H1 (cell line): ENCODE measurements around the gene MYLK. TPM values are rescaled to one million over a fixed set of nuclear protein-coding genes. Genes with fewer than 3 reads are reported as not detected.

Experiments used
- CHD7 ChIP-seq: fragments of 300-600 bp; sonication (generic); IDR thresholded peaks from 2 replicates; pipeline ENCODE4 v1.7.1; 2012; ENCODE audit warnings: low read length, moderate library complexity, mild to moderate bottlenecking, inconsistent platforms; ENCODE audit not compliant: insufficient replicate concordance
- EGR1 ChIP-seq: IDR thresholded peaks from 2 replicates; pipeline ENCODE4 v1.6.1; 2011; ENCODE audit warnings: low read depth, low read length, borderline replicate concordance
- EP300 ChIP-seq, 2 experiments: IDR thresholded peaks; 1 replicate in 1 of 2; 2 replicates in 1 of 2; pipeline ENCODE4 v1.6.1; 2011 to 2012; ENCODE audit warnings: low read depth in 2 of 2, low read length in 2 of 2, mild to moderate bottlenecking in 2 of 2, borderline replicate concordance in 1 of 2, inconsistent platforms in 1 of 2, moderate library complexity in 1 of 2
- GTF2F1 ChIP-seq: IDR thresholded peaks from 2 replicates; pipeline ENCODE4 v1.6.1; 2012; ENCODE audit warnings: low read depth, low read length, improper control_type of control experiment, borderline replicate concordance
- HDAC6 ChIP-seq: IDR thresholded peaks from one replicate; pipeline ENCODE4 v1.7.1; 2012; ENCODE audit warnings: low read depth, mild to moderate bottlenecking, inconsistent platforms, low read length, moderate library complexity
- RFX5 ChIP-seq: IDR thresholded peaks from 2 replicates; pipeline ENCODE4 v1.6.1; 2011; ENCODE audit warnings: low read depth, low read length, improper control_type of control experiment, borderline replicate concordance
- RXRA ChIP-seq: IDR thresholded peaks from 2 replicates; pipeline ENCODE4 v1.6.1; 2011; ENCODE audit warnings: low read depth, mild to moderate bottlenecking, low read length, moderate library complexity; ENCODE audit not compliant: insufficient read depth
- SIRT6 ChIP-seq: IDR thresholded peaks from one replicate; pipeline ENCODE4 v1.7.1; 2012; ENCODE audit warnings: low read length, inconsistent platforms
- TAF7 ChIP-seq: optimal IDR thresholded peaks from 2 replicates; pipeline ENCODE3; 2011; ENCODE audit warnings: low read depth, mild to moderate bottlenecking, inconsistent platforms, low read length, moderate library complexity, borderline replicate concordance
- TBP ChIP-seq: IDR thresholded peaks from 2 replicates; pipeline ENCODE4 v1.6.1; 2011; ENCODE audit warnings: low read depth, low read length, improper control_type of control experiment
- ZNF274 ChIP-seq: IDR thresholded peaks from 2 replicates; pipeline ENCODE4 v1.7.0; 2012; ENCODE audit warnings: low read length, borderline replicate concordance; ENCODE audit errors: extremely low read depth
- polyA plus RNA-seq, 7 experiments: library from polyadenylated mRNA; depleted of rRNA in 3 of 7; stranded (reverse) in 5 of 7; unstranded in 2 of 7; fragments of >200 nt in 5 of 7; fragments of 200-250 nt in 2 of 7; gene quantifications; 1 replicate in 5 of 7; 2 replicates in 1 of 7; 4 replicates in 1 of 7; pipeline versions ENCODE4 v1.2.1 to v1.2.3, GENCODE V29; 2011 to 2013; ENCODE audit warnings: missing spikeins in 2 of 7, mixed read lengths in 2 of 7
- total RNA-seq: library from RNA; stranded (reverse); fragmentation: NEBNext Ultra II Directional; extraction: Animal tissue kit (Norgen Biotek cat#: 25700); gene quantifications from 2 replicates; pipeline ENCODE4 v1.2.1, GENCODE V29; 2021

Gene MYLK
- total and polyA plus RNA-seq, 2 of the 8 experiments (the other 6 are each of a cell fraction or from before 2014, with no cell fraction given), result 11.6 to 21.3 TPM

DNA sequence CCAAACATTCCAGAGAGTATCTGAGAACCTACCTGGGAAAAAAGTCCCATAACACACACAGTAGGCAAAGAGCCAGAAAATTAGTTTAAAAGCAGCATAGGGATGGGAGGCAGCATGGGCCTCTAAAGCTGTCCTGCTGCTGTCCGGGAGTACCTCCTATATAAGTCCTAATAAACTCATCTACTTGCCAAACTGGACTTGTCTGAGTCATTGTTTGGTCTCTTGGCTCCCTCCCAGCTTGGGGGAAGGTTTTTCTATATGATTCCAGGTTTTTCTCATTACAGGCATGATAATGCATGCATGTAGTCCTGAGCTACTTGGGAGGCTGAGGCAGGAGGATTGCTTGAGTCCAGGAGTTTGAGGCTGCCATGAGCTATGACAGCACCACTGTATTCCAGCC lies 281.8 kb downstream of the MYLK start (continued):
- TF ChIP-seq CHD7 (no peak), GTF2F1 (no peak), SIRT6 (no peak), HDAC6 (no peak), ZNF274 (no peak), EP300 (IDR thresholded peaks at IDR 0.05; ENCODE audit: borderline replicate concordance in 1 of 2, low read depth in 2 of 2, low read length in 2 of 2) (no peak), EGR1 (no peak), RXRA (no peak), RFX5 (no peak), TBP (no peak), TAF7 (no peak)
- TF ChIP-seq, all 59 proteins: peak for 0
